GM12874 (cell line): Measurements from ENCODE around the gene LARGE1.

ENCODE experiments used
- CTCF ChIP-seq: IDR thresholded peaks from 2 replicates; pipeline ENCODE4 v1.5.1; 2011; ENCODE audit warnings: low read depth, mild to moderate bottlenecking, control low read depth, low read length, moderate library complexity; ENCODE audit not compliant: insufficient read depth

Gene LARGE1

GRCh38 chr22:33865996-33866395, 54.3 kb downstream of the LARGE1 start:
- no peak for TF ChIP-seq CTCF

GRCh38 chr22:33865248-33865647, 55.0 kb downstream of the LARGE1 start:
- TF ChIP-seq CTCF = no peak

- TF ChIP-seq CTCF = no peak
These were observed 55.5 kb downstream of the LARGE1 start for GRCh38 chr22:33864723-33865130.

- no peak for TF ChIP-seq CTCF
These were observed 58.9 kb downstream of the LARGE1 start for GRCh38 chr22:33861216-33861875.

- no peak for TF ChIP-seq CTCF
These were observed 59.9 kb downstream of the LARGE1 start for GRCh38 chr22:33860386-33860785.

GRCh38 chr22:33859311-33859710, 61.0 kb downstream of the LARGE1 start:
- no peak for TF ChIP-seq CTCF

- no peak for TF ChIP-seq CTCF
These were observed 65.6 kb downstream of the LARGE1 start for GRCh38 chr22:33854724-33855123.
